ENCODE results near the gene RGCC. TPM values are rescaled to one million over a fixed set of nuclear protein-coding genes. Genes with fewer than 3 reads are reported as not detected.

RGCC gene
- total and polyA plus RNA-seq, 9 of the 15 experiments (the other 6 are each of a cell fraction or from before 2014, with no cell fraction given), result 0.51 to 10.4 (median 5.8) TPM

DNA sequence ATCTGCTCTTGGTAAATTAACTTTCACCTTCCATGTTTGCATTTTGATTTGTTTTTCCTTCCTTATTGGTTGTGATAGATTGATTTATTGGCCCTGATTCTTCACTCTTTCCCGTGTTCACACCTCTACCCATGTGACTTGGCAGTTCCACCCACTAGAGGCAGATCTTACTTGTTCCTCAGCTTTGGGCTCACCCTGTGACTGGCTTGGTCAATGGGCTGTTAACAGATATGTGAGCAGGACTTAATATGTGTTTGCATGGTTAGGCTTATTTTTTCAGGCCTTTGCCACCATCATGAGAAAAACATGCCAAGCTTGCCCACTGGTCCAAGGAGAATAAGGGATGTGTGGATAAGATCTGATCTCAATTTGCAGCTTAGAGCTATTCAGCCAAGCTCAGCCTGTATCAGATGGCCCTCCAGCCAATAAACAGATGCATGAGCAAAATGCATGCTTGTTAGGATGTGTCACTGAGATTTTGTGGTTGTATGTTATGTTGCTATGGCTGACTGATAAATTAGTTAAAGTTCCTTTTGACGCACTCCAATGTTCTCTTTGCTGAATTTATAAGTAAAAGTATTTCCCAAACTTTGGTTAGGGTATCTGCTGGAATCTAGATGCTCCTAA is 48.0 kb downstream of the RGCC start (continued):
- TF ChIP-seq GABPA (tag; conservative IDR thresholded peaks at IDR 0.05; ENCODE audit: low read depth), result no peak
- TF ChIP-seq XRCC5 (IDR thresholded peaks at IDR 0.05; ENCODE audit: low read depth, low read length), result no peak
- TF ChIP-seq, protein P1, sequence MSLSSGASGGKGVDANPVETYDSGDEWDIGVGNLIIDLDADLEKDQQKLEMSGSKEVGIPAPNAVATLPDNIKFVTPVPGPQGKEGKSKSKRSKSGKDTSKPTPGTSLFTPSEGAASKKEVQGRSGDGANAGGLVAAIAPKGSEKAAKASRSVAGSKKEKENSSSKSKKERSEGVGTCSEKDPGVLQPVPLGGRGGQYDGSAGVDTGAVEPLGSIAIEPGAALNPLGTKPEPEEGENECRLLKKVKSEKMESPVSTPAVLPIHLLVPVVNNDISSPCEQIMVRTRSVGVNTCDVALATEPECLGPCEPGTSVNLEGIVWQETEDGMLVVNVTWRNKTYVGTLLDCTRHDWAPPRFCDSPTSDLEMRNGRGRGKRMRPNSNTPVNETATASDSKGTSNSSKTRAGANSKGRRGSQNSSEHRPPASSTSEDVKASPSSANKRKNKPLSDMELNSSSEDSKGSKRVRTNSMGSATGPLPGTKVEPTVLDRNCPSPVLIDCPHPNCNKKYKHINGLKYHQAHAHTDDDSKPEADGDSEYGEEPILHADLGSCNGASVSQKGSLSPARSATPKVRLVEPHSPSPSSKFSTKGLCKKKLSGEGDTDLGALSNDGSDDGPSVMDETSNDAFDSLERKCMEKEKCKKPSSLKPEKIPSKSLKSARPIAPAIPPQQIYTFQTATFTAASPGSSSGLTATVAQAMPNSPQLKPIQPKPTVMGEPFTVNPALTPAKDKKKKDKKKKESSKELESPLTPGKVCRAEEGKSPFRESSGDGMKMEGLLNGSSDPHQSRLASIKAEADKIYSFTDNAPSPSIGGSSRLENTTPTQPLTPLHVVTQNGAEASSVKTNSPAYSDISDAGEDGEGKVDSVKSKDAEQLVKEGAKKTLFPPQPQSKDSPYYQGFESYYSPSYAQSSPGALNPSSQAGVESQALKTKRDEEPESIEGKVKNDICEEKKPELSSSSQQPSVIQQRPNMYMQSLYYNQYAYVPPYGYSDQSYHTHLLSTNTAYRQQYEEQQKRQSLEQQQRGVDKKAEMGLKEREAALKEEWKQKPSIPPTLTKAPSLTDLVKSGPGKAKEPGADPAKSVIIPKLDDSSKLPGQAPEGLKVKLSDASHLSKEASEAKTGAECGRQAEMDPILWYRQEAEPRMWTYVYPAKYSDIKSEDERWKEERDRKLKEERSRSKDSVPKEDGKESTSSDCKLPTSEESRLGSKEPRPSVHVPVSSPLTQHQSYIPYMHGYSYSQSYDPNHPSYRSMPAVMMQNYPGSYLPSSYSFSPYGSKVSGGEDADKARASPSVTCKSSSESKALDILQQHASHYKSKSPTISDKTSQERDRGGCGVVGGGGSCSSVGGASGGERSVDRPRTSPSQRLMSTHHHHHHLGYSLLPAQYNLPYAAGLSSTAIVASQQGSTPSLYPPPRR (CRISPR knock-in tag; IDR thresholded peaks at IDR 0.05; ENCODE audit: borderline replicate concordance), result no peak
- no peak for TF ChIP-seq ILK (tag; IDR thresholded peaks at IDR 0.05; ENCODE audit: borderline replicate concordance, low read depth)
- no peak for TF ChIP-seq KAT7 (CRISPR knock-in tag; IDR thresholded peaks at IDR 0.05; ENCODE audit: borderline replicate concordance)
- TF ChIP-seq, protein P2, sequence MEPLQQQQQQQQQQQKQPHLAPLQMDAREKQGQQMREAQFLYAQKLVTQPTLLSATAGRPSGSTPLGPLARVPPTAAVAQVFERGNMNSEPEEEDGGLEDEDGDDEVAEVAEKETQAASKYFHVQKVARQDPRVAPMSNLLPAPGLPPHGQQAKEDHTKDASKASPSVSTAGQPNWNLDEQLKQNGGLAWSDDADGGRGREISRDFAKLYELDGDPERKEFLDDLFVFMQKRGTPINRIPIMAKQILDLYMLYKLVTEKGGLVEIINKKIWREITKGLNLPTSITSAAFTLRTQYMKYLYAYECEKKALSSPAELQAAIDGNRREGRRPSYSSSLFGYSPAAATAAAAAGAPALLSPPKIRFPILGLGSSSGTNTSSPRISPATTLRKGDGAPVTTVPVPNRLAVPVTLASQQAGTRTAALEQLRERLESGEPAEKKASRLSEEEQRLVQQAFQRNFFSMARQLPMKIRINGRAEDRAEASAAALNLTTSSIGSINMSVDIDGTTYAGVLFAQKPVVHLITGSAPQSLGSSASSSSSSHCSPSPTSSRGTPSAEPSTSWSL (CRISPR knock-in tag; IDR thresholded peaks at IDR 0.05; ENCODE audit: borderline replicate concordance), result no peak
- TF ChIP-seq RAD51 (IDR thresholded peaks at IDR 0.05; ENCODE audit: borderline replicate concordance, low read depth), result no peak

Measured in K562 (cell line).